Glutamatergic neuron (in vitro differentiated cells): ENCODE results near the gene CFAP43. TPM values are rescaled to one million over a fixed set of nuclear protein-coding genes. Genes with fewer than 3 reads are reported as not detected.
A peak's percentile ranks its signal among the peaks of the same experiment; 100 is the strongest.

Experiments used
- DNase-seq: peaks from one replicate; pipeline ENCODE4 v3.0.0; 2022
- H3K27ac Mint-ChIP-seq: one replicate; pipeline ENCODE4 v1.8.0; 2020; ENCODE audit warnings: mild to moderate bottlenecking, mixed read lengths, inconsistent platforms; ENCODE audit not compliant: unreplicated experiment
- H3K27me3 Mint-ChIP-seq: one replicate; pipeline ENCODE4 v1.8.0; 2020; ENCODE audit warnings: mild to moderate bottlenecking, moderate library complexity, mixed read lengths, inconsistent platforms; ENCODE audit not compliant: unreplicated experiment
- H3K36me3 Mint-ChIP-seq: one replicate; pipeline ENCODE4 v1.8.0; 2020; ENCODE audit warnings: mild to moderate bottlenecking, mixed read lengths, inconsistent platforms; ENCODE audit not compliant: unreplicated experiment
- H3K4me1 Mint-ChIP-seq: one replicate; pipeline ENCODE4 v1.8.0; 2020; ENCODE audit warnings: mild to moderate bottlenecking, low read depth, mixed read lengths, inconsistent platforms; ENCODE audit not compliant: unreplicated experiment
- H3K4me3 Mint-ChIP-seq: one replicate; pipeline ENCODE4 v1.8.0; 2020; ENCODE audit warnings: mild to moderate bottlenecking, mixed read lengths, inconsistent platforms; ENCODE audit not compliant: unreplicated experiment
- H3K9me3 Mint-ChIP-seq: one replicate; pipeline ENCODE4 v1.8.0; 2020; ENCODE audit warnings: mild to moderate bottlenecking, moderate library complexity, mixed read lengths, inconsistent platforms; ENCODE audit not compliant: unreplicated experiment
- long read RNA-seq: library from polyadenylated mRNA; unstranded; transcript quantifications from one replicate; pipeline ENCODE4 v2.0.0, GENCODE V29; 2020; ENCODE audit not compliant: unreplicated experiment
- total RNA-seq: library from RNA; stranded (reverse); fragmentation: NEBNext Ultra II Directional; extraction: Animal tissue kit (Norgen Biotek cat#: 25700); gene quantifications from one replicate; pipeline ENCODE4 v1.2.1, GENCODE V29; 2021; ENCODE audit not compliant: unreplicated experiment
- TF ChIP-seq, protein P1 (sequence below): fragments of 200-600 bp; sonication (generic); IDR thresholded peaks from one replicate; pipeline ENCODE4 v1.5.0; 2021; ENCODE audit not compliant: partially characterized antibody, unreplicated experiment

CFAP43 gene, protein sequence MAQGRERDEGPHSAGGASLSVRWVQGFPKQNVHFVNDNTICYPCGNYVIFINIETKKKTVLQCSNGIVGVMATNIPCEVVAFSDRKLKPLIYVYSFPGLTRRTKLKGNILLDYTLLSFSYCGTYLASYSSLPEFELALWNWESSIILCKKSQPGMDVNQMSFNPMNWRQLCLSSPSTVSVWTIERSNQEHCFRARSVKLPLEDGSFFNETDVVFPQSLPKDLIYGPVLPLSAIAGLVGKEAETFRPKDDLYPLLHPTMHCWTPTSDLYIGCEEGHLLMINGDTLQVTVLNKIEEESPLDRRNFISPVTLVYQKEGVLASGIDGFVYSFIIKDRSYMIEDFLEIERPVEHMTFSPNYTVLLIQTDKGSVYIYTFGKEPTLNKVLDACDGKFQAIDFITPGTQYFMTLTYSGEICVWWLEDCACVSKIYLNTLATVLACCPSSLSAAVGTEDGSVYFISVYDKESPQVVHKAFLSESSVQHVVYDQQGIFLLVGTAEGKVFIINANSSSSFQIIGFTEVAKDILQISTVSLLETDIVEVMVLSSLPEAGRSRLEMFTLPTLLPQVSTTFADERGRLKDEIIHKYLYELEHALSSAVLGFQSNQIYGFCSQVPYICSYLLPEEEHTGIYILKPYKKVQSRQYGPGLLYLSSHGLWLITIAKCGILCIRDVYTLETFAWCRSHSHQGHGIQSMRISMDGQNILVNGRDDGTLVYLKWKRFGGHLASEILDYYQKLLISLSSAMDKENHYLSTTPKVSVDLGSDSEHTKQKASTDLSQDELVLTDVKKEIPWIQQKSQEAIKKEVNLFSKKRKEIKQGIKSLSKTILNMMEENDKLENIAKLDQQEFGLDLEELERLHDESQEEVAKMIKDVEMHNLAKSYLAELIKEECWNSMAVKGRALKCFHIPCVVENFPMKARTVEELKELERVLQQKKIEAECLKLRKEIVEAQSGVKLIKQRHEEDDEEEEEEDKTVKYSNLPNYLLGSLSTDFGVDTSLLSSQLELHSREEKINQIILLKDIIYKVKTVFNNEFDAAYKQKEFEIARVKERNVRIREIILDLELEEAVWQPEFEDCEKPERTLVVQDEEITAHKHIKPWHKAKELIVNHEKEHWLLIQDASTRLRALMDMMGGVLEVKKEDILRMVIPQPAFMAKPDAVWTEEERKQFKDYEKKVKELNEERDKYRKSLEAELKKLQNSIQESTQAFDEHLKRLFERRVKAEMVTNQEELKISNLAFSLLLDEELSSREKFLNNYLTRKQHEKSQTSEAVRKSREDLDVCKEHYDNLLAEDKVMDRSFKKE (N-terminal part only)
- total RNA-seq: 0.44 TPM
- long read RNA-seq: 0 reads

DNA sequence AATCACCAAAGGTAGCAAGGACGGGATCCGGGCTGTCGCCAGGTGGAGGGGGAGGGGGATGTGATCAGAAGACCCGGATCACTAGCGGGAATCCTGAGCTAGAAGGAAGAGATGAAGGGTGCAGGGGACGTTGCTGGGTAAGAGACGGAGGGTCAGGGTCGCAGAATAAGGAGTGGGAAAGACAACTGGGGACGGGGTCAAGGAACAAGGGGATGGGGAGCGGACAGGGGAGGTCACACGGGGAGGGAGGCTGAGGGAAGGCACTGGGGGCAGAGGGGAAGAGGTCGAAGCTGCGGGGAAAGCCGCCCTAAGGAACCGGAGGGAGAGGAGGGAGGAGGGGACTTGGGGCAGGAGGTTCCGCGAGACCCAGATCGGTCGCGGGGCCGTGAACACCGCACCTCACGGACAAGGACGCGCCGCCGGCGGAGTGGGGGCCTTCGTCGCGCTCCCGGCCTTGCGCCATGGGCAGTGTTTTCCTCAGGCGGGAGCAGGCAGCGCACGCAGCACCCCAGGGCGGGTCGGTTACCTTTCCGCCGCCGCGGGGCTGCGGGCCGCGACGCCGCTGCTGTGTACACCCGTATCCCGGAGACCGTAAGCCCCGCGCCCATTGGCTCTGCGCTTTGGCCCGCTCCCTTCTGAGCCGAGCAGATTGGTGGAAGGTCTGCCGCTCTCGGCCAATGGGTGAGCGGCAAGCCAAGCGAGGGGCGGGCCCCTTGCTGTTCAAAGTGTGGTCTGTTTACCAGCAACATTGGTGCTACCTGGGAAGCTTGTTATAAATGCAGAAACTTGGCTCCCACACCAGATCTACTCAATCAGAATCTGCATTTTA lies at the start of gene CFAP43:
Gene CFAP43 (minus strand): TSS at position 581 of the 829 bp plus-strand sequence. CDS start 118 bp downstream, at position 463.
- Mint-ChIP-seq H3K9me3 (peaks cover 3% of the 10 kb centered on the region), H3K27me3 (no peaks in the 10 kb centered on the region), H3K27ac (peak within 1 kb of the TSS; percentile 39), H3K36me3 (peaks cover 5% of the 10 kb centered on the region), H3K4me3 (peak within 1 kb of the TSS; percentile 86), H3K4me1 (peaks cover 2% of the 10 kb centered on the region)
- DNase-seq: peak; percentile 99
- TF ChIP-seq, protein P1, sequence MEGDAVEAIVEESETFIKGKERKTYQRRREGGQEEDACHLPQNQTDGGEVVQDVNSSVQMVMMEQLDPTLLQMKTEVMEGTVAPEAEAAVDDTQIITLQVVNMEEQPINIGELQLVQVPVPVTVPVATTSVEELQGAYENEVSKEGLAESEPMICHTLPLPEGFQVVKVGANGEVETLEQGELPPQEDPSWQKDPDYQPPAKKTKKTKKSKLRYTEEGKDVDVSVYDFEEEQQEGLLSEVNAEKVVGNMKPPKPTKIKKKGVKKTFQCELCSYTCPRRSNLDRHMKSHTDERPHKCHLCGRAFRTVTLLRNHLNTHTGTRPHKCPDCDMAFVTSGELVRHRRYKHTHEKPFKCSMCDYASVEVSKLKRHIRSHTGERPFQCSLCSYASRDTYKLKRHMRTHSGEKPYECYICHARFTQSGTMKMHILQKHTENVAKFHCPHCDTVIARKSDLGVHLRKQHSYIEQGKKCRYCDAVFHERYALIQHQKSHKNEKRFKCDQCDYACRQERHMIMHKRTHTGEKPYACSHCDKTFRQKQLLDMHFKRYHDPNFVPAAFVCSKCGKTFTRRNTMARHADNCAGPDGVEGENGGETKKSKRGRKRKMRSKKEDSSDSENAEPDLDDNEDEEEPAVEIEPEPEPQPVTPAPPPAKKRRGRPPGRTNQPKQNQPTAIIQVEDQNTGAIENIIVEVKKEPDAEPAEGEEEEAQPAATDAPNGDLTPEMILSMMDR: no peak

DNA sequence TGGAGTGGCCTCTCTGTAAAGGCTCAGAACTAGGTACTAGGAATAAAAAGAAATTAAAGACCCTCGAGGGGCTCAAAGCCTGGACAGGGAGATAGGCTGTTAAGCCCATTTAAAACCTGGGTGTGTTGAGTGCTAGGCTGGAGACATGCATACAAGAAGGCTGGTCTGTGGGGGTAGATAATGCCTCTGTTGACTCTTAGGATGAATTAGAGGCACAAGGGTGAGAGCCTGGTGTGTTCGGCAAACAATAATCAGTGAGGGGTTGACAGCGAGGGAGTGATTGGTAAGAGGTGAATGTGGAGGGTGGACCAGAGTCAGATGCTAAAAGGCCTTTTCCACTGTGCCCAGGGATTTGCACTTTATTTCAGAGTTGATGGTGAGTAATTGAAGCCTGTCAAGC lies 49.5 kb upstream of the CFAP43 start:
- Mint-ChIP-seq H3K9me3 (no peaks in the 10 kb centered on the region), H3K4me3 (peak overlapping the region; percentile 32), H3K27me3 (no peaks in the 10 kb centered on the region), H3K27ac (no peak overlapping the region), H3K36me3 (peaks cover 4% of the 10 kb centered on the region), H3K4me1 (peaks cover 2% of the 10 kb centered on the region)
- TF ChIP-seq, protein P1: no peak
- DNase-seq: no peak

DNA sequence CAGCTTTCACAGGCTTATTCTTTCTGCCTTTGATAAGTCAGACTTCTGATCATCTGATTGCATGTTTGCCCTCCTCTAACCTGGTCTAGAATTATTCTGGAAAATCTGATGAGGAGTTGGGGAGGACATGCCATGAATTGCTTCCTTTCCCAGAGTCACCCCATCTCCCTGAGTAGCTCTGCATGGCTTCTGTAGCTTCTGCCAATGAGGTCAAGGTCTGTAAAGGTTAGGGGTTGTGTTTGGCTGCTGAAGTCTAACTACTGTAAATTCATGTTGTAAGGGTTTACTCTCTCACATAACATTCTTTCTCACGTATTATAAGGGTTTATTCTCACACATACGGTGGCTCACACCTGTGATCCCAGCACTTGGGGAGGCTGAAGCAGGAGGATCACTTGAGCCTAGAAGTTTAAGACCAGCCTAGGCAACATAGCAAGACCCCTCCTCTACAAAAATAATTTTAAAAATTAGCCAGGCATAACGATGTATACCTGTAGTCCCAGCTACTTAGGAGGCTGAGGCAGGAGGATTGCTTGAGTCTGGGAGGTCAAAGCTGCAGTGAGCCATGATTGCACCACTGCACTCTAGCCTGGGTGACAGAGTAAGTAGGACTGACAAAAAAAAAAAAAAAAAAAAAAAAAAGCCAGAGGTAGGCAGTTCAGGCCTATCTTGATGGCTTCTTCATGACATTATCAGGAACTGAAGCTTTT lies 47.5 kb upstream of the CFAP43 start:
- no peak for DNase-seq
- TF ChIP-seq, protein P1: no peak
- Mint-ChIP-seq H3K27me3 (no peaks in the 10 kb centered on the region), H3K9me3 (no peaks in the 10 kb centered on the region), H3K27ac (no peak overlapping the region), H3K4me1 (peaks cover 2% of the 10 kb centered on the region), H3K36me3 (peaks cover 4% of the 10 kb centered on the region), H3K4me3 (no peak overlapping the region)

DNA sequence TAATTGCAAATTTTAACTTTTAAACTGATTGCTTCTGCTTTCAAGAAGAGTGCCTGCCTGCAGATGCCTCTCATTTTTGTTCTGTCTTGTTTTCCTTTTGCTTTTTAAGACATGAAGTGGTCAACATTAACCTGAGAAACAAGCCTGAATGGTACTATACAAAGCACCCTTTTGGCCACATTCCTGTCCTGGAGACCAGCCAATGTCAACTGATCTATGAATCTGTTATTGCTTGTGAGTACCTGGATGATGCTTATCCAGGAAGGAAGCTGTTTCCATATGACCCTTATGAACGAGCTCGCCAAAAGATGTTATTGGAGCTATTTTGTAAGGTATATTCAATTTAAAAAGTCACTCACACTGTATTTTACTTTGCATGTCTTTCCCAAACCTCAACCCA lies 45.6 kb upstream of the CFAP43 start:
- Mint-ChIP-seq H3K27ac (no peak overlapping the region), H3K4me1 (peaks cover 2% of the 10 kb centered on the region), H3K36me3 (peaks cover 4% of the 10 kb centered on the region), H3K9me3 (no peaks in the 10 kb centered on the region), H3K4me3 (no peak overlapping the region), H3K27me3 (no peaks in the 10 kb centered on the region)
- no peak for DNase-seq
- TF ChIP-seq, protein P1: no peak
